Measurements from ENCODE around the gene NSDHL. TPM values are rescaled to one million over a fixed set of nuclear protein-coding genes. Genes with fewer than 3 reads are reported as not detected.

The NSDHL gene
- total RNA-seq, 1 experiment from 2014 or later = 22.1 TPM

- POLR2A ChIA-PET = no interaction called here
- no TSS peak for BruUV-seq (replicated peaks)
These were observed 66.6 kb downstream of the NSDHL start, which contains the start of gene ZNF185 for GRCh38 chrX:152897222-152898131. Gene ZNF185 (plus strand): TSS chrX:152898067. CDS start chrX:152914490, 16,423 bp downstream.

More at GRCh38 chrX:152897222-152898131, 66.6 kb downstream of the NSDHL start, which contains the start of gene ZNF185:
- Histone ChIP-seq H3K36me3 (ENCODE audit: control insufficient read depth in 1 of 2, insufficient read depth in 2 of 2, low read length in 2 of 2) (no peaks in the 10 kb centered on the region), H3K4me3 (replicated peaks in 1 of 2; ENCODE audit: low read depth in 1 of 2, low read length in 2 of 2) (peak within 1 kb of the TSS; percentile 56 to 65), H3K9ac (ENCODE audit: low read length) (peak within 1 kb of the TSS; percentile 64), H3K27me3 (ENCODE audit: insufficient read depth, low read length) (no peaks in the 10 kb centered on the region), H3K27ac (ENCODE audit: low read depth, low read length) (peak within 1 kb of the TSS; percentile 43; the same call in 1 of the 2 replicates), H2AFZ (ENCODE audit: low read depth, low read length, poor library complexity, severe bottlenecking) (no peak within 1 kb of the TSS), H4K20me1 (ENCODE audit: insufficient read depth) (no peaks in the 10 kb centered on the region), H3K9me2 (ENCODE audit: insufficient read depth) (no peaks in the 10 kb centered on the region), H3K4me1 (ENCODE audit: control insufficient read depth in 1 of 2, insufficient read depth in 2 of 2, low read length in 2 of 2) (peaks cover 17 to 63% of the 10 kb centered on the region in 2 experiments), H3K79me2 (ENCODE audit: insufficient read depth, low read length) (no peaks in the 10 kb centered on the region), H3K9me3 (ENCODE audit: control insufficient read depth in 1 of 2, insufficient read depth in 1 of 2, low read depth in 1 of 2, low read length in 2 of 2) (no peaks in the 10 kb centered on the region), H3K4me2 (ENCODE audit: low read length) (peak within 1 kb of the TSS; percentile 76)
- TF ChIP-seq POLR2A (IDR thresholded peaks at IDR 0.05; ENCODE audit: borderline replicate concordance, extremely low read depth, insufficient read depth, insufficient read length) (no peak), ELF1 (IDR thresholded peaks at IDR 0.05; ENCODE audit: borderline replicate concordance, low read depth) (no peak), POLR2AphosphoS5 (IDR thresholded peaks at IDR 0.05; ENCODE audit: low read depth, low read length) (0 out of 2 replicates have a peak, but pooled peaks have one; percentile 27), REST (IDR thresholded peaks at IDR 0.05; ENCODE audit: low read depth) (no peak)
- no peak for DNase-seq (ENCODE audit: low read depth, low spot score)
- peak; percentile 79 for ATAC-seq
- ChIA-PET CTCF (no interaction called here), RAD21 (ENCODE audit: low non-redundant PET in 1 of 2, low total read pairs in 2 of 2, uncharacterized antibody in 2 of 2, unreplicated experiment in 2 of 2) (no interaction called here)
- intact Hi-C loops (cut with micrococcal nuclease) = no loop called here
